ENCODE results near the gene ADGRV1. TPM values are rescaled to one million over a fixed set of nuclear protein-coding genes. Genes with fewer than 3 reads are reported as not detected.

ADGRV1 gene
- polyA plus RNA-seq, 1 donor from 2014 or later = 3.7 TPM

- no peak for TF ChIP-seq SMC3 (conservative IDR thresholded peaks at IDR 0.05; ENCODE audit: poor library complexity)
- TF ChIP-seq EP300 (conservative IDR thresholded peaks at IDR 0.05; ENCODE audit: poor library complexity, severe bottlenecking) = no peak
- no peak for TF ChIP-seq REST (IDR thresholded peaks at IDR 0.05; ENCODE audit: borderline replicate concordance)
- TF ChIP-seq TAF1 (IDR thresholded peaks at IDR 0.05; ENCODE audit: low read depth) = no peak
- TF ChIP-seq MXI1 (conservative IDR thresholded peaks at IDR 0.05; ENCODE audit: poor library complexity, severe bottlenecking) = no peak
- TF ChIP-seq POLR2AphosphoS5 (IDR thresholded peaks at IDR 0.05) = no peak
- TF ChIP-seq EZH2 (IDR thresholded peaks at IDR 0.05; ENCODE audit: borderline replicate concordance, insufficient read depth, low read length, poor library complexity, severe bottlenecking) = no peak
- no peak for TF ChIP-seq RAD21 (conservative IDR thresholded peaks at IDR 0.05)
- TF ChIP-seq CTCF (IDR thresholded peaks at IDR 0.05; ENCODE audit: poor library complexity, severe bottlenecking) = no peak
- Histone ChIP-seq H3K36me3 (ENCODE audit: insufficient read depth, low read length) (no peaks in the 10 kb centered on the region), H3K27ac (ENCODE audit: low read length) (no peak overlapping the region), H3K9me3 (ENCODE audit: low read length) (no peaks in the 10 kb centered on the region), H3K4me2 (ENCODE audit: low read length) (no peak overlapping the region), H3K9me2 (ENCODE audit: insufficient read depth, low read length) (no peaks in the 10 kb centered on the region), H2AFZ (ENCODE audit: low read depth, low read length) (no peak overlapping the region), H3K9ac (ENCODE audit: low read length) (no peak overlapping the region), H3F3A (ENCODE audit: insufficient read depth, low read length, poor library complexity, severe bottlenecking) (no peaks in the 10 kb centered on the region), H3K79me2 (replicated peaks; ENCODE audit: insufficient read depth, low read length) (no peaks in the 10 kb centered on the region), H3K4me3 (ENCODE audit: low read length) (no peak overlapping the region), H4K20me1 (ENCODE audit: insufficient read depth) (no peaks in the 10 kb centered on the region), H3K27me3 (ENCODE audit: insufficient read depth, low read depth, low read length) (no peaks in the 10 kb centered on the region)
Observed at GRCh38 chr5:90585337-90585986, 26.9 kb downstream of the ADGRV1 start.

- H3K4me3 ChIP-seq (ENCODE audit: low read length) = no peak overlapping the region
- no peaks in the 10 kb centered on the region for H3K79me2 ChIP-seq (replicated peaks; ENCODE audit: insufficient read depth, low read length)
Observed at GRCh38 chr5:90586469-90586868, 27.9 kb downstream of the ADGRV1 start.

More at GRCh38 chr5:90586469-90586868, 27.9 kb downstream of the ADGRV1 start:
- no peaks in the 10 kb centered on the region for H3K9me2 ChIP-seq (ENCODE audit: insufficient read depth, low read length)
- no peaks in the 10 kb centered on the region for H3K27me3 ChIP-seq (ENCODE audit: insufficient read depth, low read depth, low read length)
- no peak for TF ChIP-seq RAD21 (conservative IDR thresholded peaks at IDR 0.05)
- TF ChIP-seq EP300 (conservative IDR thresholded peaks at IDR 0.05; ENCODE audit: poor library complexity, severe bottlenecking) = no peak
- TF ChIP-seq TAF1 (IDR thresholded peaks at IDR 0.05; ENCODE audit: low read depth) = no peak
- no peak for TF ChIP-seq CTCF (IDR thresholded peaks at IDR 0.05; ENCODE audit: poor library complexity, severe bottlenecking)
- TF ChIP-seq REST (IDR thresholded peaks at IDR 0.05; ENCODE audit: borderline replicate concordance) = no peak
- TF ChIP-seq POLR2AphosphoS5 (IDR thresholded peaks at IDR 0.05) = no peak
- no peak for TF ChIP-seq EZH2 (IDR thresholded peaks at IDR 0.05; ENCODE audit: borderline replicate concordance, insufficient read depth, low read length, poor library complexity, severe bottlenecking)
- no peak for TF ChIP-seq MXI1 (conservative IDR thresholded peaks at IDR 0.05; ENCODE audit: poor library complexity, severe bottlenecking)
- TF ChIP-seq SMC3 (conservative IDR thresholded peaks at IDR 0.05; ENCODE audit: poor library complexity) = no peak
- H4K20me1 ChIP-seq (ENCODE audit: insufficient read depth) = no peaks in the 10 kb centered on the region
- H3K9me3 ChIP-seq (ENCODE audit: low read length) = no peaks in the 10 kb centered on the region
- no peak overlapping the region for H2AFZ ChIP-seq (ENCODE audit: low read depth, low read length)
- H3K36me3 ChIP-seq (ENCODE audit: insufficient read depth, low read length) = no peaks in the 10 kb centered on the region
- no peaks in the 10 kb centered on the region for H3F3A ChIP-seq (ENCODE audit: insufficient read depth, low read length, poor library complexity, severe bottlenecking)
- H3K9ac ChIP-seq (ENCODE audit: low read length) = no peak overlapping the region
- H3K27ac ChIP-seq (ENCODE audit: low read length) = no peak overlapping the region
- H3K4me2 ChIP-seq (ENCODE audit: low read length) = no peak overlapping the region

Measured in neural cell (in vitro differentiated cells).